ENCODE measurements around the gene POU4F3. TPM values are rescaled to one million over a fixed set of nuclear protein-coding genes. Genes with fewer than 3 reads are reported as not detected.

Gene POU4F3
- total and polyA plus RNA-seq, 7 donors: under 0.01 to 0.83 (median 0.06) TPM; not detected in 4

DNA sequence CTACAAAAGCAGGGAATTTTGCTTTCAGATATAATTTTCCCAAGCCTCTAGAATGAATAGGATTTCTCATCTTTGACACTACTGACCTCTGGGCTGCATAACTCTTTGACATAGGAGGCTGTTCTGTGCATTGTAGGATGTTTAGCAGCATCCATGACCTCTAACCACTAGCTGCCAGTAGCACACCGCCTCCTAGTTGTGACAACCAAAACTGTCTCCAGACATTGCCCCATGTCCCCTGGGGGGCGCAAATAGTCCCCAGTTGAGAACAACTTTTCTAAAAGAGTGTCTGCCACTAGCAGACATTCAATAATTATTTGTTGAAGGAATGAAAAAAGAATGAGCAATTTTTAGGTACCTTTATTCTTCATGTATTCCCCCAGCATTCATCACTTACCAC, 51.8 kb downstream of the POU4F3 start:
- 41 to 51% methylated on average over 2 of the region's 2 CpGs for WGBS, 2 donors
- H3K4me3 ChIP-seq: no peak overlapping the region
- TF ChIP-seq POLR2A (IDR thresholded peaks at IDR 0.05): no peak
- TF ChIP-seq, protein P1, sequence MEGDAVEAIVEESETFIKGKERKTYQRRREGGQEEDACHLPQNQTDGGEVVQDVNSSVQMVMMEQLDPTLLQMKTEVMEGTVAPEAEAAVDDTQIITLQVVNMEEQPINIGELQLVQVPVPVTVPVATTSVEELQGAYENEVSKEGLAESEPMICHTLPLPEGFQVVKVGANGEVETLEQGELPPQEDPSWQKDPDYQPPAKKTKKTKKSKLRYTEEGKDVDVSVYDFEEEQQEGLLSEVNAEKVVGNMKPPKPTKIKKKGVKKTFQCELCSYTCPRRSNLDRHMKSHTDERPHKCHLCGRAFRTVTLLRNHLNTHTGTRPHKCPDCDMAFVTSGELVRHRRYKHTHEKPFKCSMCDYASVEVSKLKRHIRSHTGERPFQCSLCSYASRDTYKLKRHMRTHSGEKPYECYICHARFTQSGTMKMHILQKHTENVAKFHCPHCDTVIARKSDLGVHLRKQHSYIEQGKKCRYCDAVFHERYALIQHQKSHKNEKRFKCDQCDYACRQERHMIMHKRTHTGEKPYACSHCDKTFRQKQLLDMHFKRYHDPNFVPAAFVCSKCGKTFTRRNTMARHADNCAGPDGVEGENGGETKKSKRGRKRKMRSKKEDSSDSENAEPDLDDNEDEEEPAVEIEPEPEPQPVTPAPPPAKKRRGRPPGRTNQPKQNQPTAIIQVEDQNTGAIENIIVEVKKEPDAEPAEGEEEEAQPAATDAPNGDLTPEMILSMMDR (IDR thresholded peaks at IDR 0.05): no peak
- no peak for TF ChIP-seq EP300 (IDR thresholded peaks at IDR 0.05)
- no peaks in the 10 kb centered on the region for H3K36me3 ChIP-seq
- intact Hi-C loops (cut with DNase I): no loop called here
- no peak overlapping the region for H3K27ac ChIP-seq
- no peak for DNase-seq
- peaks cover 0 to 8% (median 0%) of the 10 kb centered on the region in 3 donors for H3K27me3 ChIP-seq
- H3K4me1 ChIP-seq: no peaks in the 10 kb centered on the region
- no peaks in the 10 kb centered on the region for H3K9me3 ChIP-seq

Other genes starting within 250 kb of the POU4F3 start
- under 1 TPM in 1 of 4 donors, not detected in 3; 0.82 TPM for gene PLAC8L1, start 233.3 kb upstream of the POU4F3 start, total RNA-seq
- gene PLAC8L1, start 233.3 kb upstream of the POU4F3 start, polyA plus RNA-seq: under 1 TPM in 1 of 3 donors, not detected in 2; 0.36 TPM
- gene LARS1, start 156.2 kb upstream of the POU4F3 start, total RNA-seq: 10 to 100 TPM; 55.1 to 77.1 (median 62.9) TPM
- gene LARS1, start 156.2 kb upstream of the POU4F3 start, polyA plus RNA-seq: 10 to 100 TPM; 19.0 to 42.5 (median 21.0) TPM
- 10 to 100 TPM; 20.1 to 30.9 (median 25.0) TPM for gene RBM27, start 135.2 kb upstream of the POU4F3 start, total RNA-seq
- 1 to 10 TPM; 5.4 to 9.3 (median 6.7) TPM for gene RBM27, start 135.2 kb upstream of the POU4F3 start, polyA plus RNA-seq
- gene TCERG1, start 108.5 kb downstream of the POU4F3 start, total RNA-seq: 10 to 100 TPM; 37.7 to 67.3 (median 51.0) TPM
- 10 to 100 TPM; 10.2 to 37.9 (median 10.9) TPM for gene TCERG1, start 108.5 kb downstream of the POU4F3 start, polyA plus RNA-seq
- not detected for gene GPR151, start 177.4 kb downstream of the POU4F3 start, total RNA-seq
- gene GPR151, start 177.4 kb downstream of the POU4F3 start, polyA plus RNA-seq: not detected